ENCODE results near the gene ATXN7L2.

- TF ChIP-seq CTCF (IDR thresholded peaks at IDR 0.05) = no peak
- no peak for TF ChIP-seq POLR2A (IDR thresholded peaks at IDR 0.05)
These were observed 842 bp downstream of the ATXN7L2 start for GRCh38 chr1:109484519-109484975.

Measured in heart left ventricle (tissue), 13 donors.